Karpas-422 (cell line): ENCODE measurements around the gene PECR. TPM values are rescaled to one million over a fixed set of nuclear protein-coding genes. Genes with fewer than 3 reads are reported as not detected.

Experiments
- DNase-seq: peaks from one replicate; pipeline ENCODE4 v3.0.0-alpha.2; 2015
- H2AFZ ChIP-seq: fragments of 200-600 bp; sonication (generic); 2 replicates; pipeline ENCODE4 v1.6.1; 2014; ENCODE audit warnings: antibody characterized with exemption, low read length, mixed read lengths
- H3K27ac ChIP-seq: fragments of 200-600 bp; sonication (generic); 2 replicates; pipeline ENCODE4 v1.5.1; 2014; ENCODE audit warnings: mild to moderate bottlenecking, low read length, moderate library complexity
- H3K27me3 ChIP-seq: fragments of 200-600 bp; sonication (generic); 2 replicates; pipeline ENCODE4 v1.6.1; 2014; ENCODE audit warnings: low read length, mixed read lengths
- H3K36me3 ChIP-seq: fragments of 200-600 bp; sonication (generic); 2 replicates; pipeline ENCODE4 v1.6.1; 2014; ENCODE audit warnings: low read length, mixed read lengths; ENCODE audit not compliant: insufficient read depth
- H3K4me1 ChIP-seq: fragments of 200-600 bp; sonication (generic); 2 replicates; pipeline ENCODE4 v1.6.1; 2014; ENCODE audit warnings: mild to moderate bottlenecking, low read length, mixed read lengths
- H3K4me2 ChIP-seq: fragments of 200-600 bp; sonication (generic); 2 replicates; pipeline ENCODE4 v1.6.1; 2014; ENCODE audit warnings: low read length, low read depth, mild to moderate bottlenecking; ENCODE audit not compliant: poor library complexity, severe bottlenecking
- H3K4me3 ChIP-seq: fragments of 200-600 bp; sonication (generic); 2 replicates; pipeline ENCODE4 v1.5.1; 2014; ENCODE audit warnings: mild to moderate bottlenecking, antibody characterized with exemption, low read length, mixed read lengths
- H3K79me2 ChIP-seq: fragments of 200-600 bp; sonication (generic); 2 replicates; pipeline ENCODE4 v1.6.1; 2014; ENCODE audit warnings: mild to moderate bottlenecking, low read length, mixed read lengths
- H3K9ac ChIP-seq: fragments of 200-600 bp; sonication (generic); 2 replicates; pipeline ENCODE4 v1.6.0; 2014; ENCODE audit warnings: low read length
- H3K9me2 ChIP-seq: fragments of 200-600 bp; sonication (generic), shearing (Covaris generic); replicated peaks from 2 replicates; pipeline ENCODE4 v1.6.0; 2014; ENCODE audit warnings: mild to moderate bottlenecking, low read length, moderate library complexity; ENCODE audit not compliant: insufficient read depth
- H3K9me3 ChIP-seq: fragments of 300-700, 200-600 bp; sonication (generic); 2 replicates; pipeline ENCODE4 v1.6.1; 2014; ENCODE audit warnings: low read length, mixed read lengths
- H4K20me1 ChIP-seq: fragments of 200-600 bp; sonication (generic); 2 replicates; pipeline ENCODE4 v1.6.1; 2014; ENCODE audit warnings: mild to moderate bottlenecking, antibody characterized with exemption, low read length, low read depth; ENCODE audit not compliant: insufficient read depth
- total RNA-seq: library from RNA; depleted of rRNA; stranded (reverse); fragments of >200 nt; shearing (Covaris generic); gene quantifications from 2 replicates; pipeline ENCODE4 v1.2.3, GENCODE V29; 2014; ENCODE audit warnings: low replicate concordance

The PECR gene
- total RNA-seq, 1 experiment from 2014 or later, result 0.30 TPM

- H3K79me2 ChIP-seq, result no peaks in the 10 kb centered on the region
- H3K27me3 ChIP-seq, result no peaks in the 10 kb centered on the region
- H4K20me1 ChIP-seq, result no peaks in the 10 kb centered on the region
- H3K36me3 ChIP-seq, result no peaks in the 10 kb centered on the region
- DNase-seq, result no peak
- no peak overlapping the region for H2AFZ ChIP-seq
- no peaks in the 10 kb centered on the region for H3K9me2 ChIP-seq
- H3K27ac ChIP-seq, result no peak overlapping the region
- H3K4me1 ChIP-seq, result no peaks in the 10 kb centered on the region
- H3K9me3 ChIP-seq, result no peaks in the 10 kb centered on the region
- no peak overlapping the region for H3K4me3 ChIP-seq
- H3K9ac ChIP-seq, result no peak overlapping the region
- H3K4me2 ChIP-seq, result no peak overlapping the region
Measured at GRCh38 chr2:216043949-216044348, 37.7 kb downstream of the PECR start.

- Histone ChIP-seq H3K9ac (no peak overlapping the region), H3K4me1 (no peaks in the 10 kb centered on the region), H3K4me2 (no peak overlapping the region), H3K36me3 (no peaks in the 10 kb centered on the region), H4K20me1 (no peaks in the 10 kb centered on the region), H3K9me2 (no peaks in the 10 kb centered on the region), H2AFZ (no peak overlapping the region), H3K27me3 (no peaks in the 10 kb centered on the region), H3K79me2 (no peaks in the 10 kb centered on the region), H3K9me3 (no peaks in the 10 kb centered on the region), H3K27ac (no peak overlapping the region), H3K4me3 (no peak overlapping the region)
- DNase-seq, result no peak
Measured at GRCh38 chr2:216041438-216041837, 40.2 kb downstream of the PECR start.

- no peak for DNase-seq
- no peak overlapping the region for H3K4me2 ChIP-seq
- no peaks in the 10 kb centered on the region for H3K36me3 ChIP-seq
- H3K9ac ChIP-seq, result no peak overlapping the region
- no peaks in the 10 kb centered on the region for H3K4me1 ChIP-seq
- no peak overlapping the region for H2AFZ ChIP-seq
- H3K27me3 ChIP-seq, result no peaks in the 10 kb centered on the region
- H3K27ac ChIP-seq, result no peak overlapping the region
- no peaks in the 10 kb centered on the region for H3K79me2 ChIP-seq
- H3K4me3 ChIP-seq, result no peak overlapping the region
- no peaks in the 10 kb centered on the region for H3K9me2 ChIP-seq
- no peaks in the 10 kb centered on the region for H4K20me1 ChIP-seq
- H3K9me3 ChIP-seq, result no peaks in the 10 kb centered on the region
Measured at GRCh38 chr2:216039918-216040317, 41.7 kb downstream of the PECR start.

- Histone ChIP-seq H3K36me3 (no peaks in the 10 kb centered on the region), H3K9me2 (no peaks in the 10 kb centered on the region), H3K79me2 (no peaks in the 10 kb centered on the region), H3K4me1 (peaks cover 3% of the 10 kb centered on the region; the same call in 1 of the 2 replicates), H3K27me3 (no peaks in the 10 kb centered on the region), H3K9me3 (no peaks in the 10 kb centered on the region), H3K9ac (no peak overlapping the region), H3K4me2 (no peak overlapping the region), H3K4me3 (no peak overlapping the region), H4K20me1 (no peaks in the 10 kb centered on the region), H3K27ac (no peak overlapping the region), H2AFZ (no peak overlapping the region)
- peak; percentile 90 for DNase-seq
Measured at GRCh38 chr2:216034065-216034464, 47.5 kb downstream of the PECR start.

- Histone ChIP-seq H3K27me3 (no peaks in the 10 kb centered on the region), H3K9me3 (no peaks in the 10 kb centered on the region), H3K9ac (no peak overlapping the region), H3K4me2 (no peak overlapping the region), H2AFZ (no peak overlapping the region), H3K36me3 (no peaks in the 10 kb centered on the region), H3K9me2 (no peaks in the 10 kb centered on the region), H3K79me2 (no peaks in the 10 kb centered on the region), H4K20me1 (no peaks in the 10 kb centered on the region), H3K4me3 (no peak overlapping the region), H3K4me1 (peaks cover 3% of the 10 kb centered on the region; the same call in 1 of the 2 replicates), H3K27ac (no peak overlapping the region)
- no peak for DNase-seq
Measured at GRCh38 chr2:216033403-216033802, 48.2 kb downstream of the PECR start.

- Histone ChIP-seq H3K27ac (no peak overlapping the region), H3K9me3 (no peaks in the 10 kb centered on the region), H3K4me3 (no peak overlapping the region), H3K9ac (no peak overlapping the region), H3K4me2 (no peak overlapping the region), H4K20me1 (no peaks in the 10 kb centered on the region), H3K9me2 (no peaks in the 10 kb centered on the region), H3K36me3 (no peaks in the 10 kb centered on the region), H3K79me2 (no peaks in the 10 kb centered on the region), H3K27me3 (no peaks in the 10 kb centered on the region), H2AFZ (no peak overlapping the region), H3K4me1 (peaks cover 3% of the 10 kb centered on the region; the same call in 1 of the 2 replicates)
- no peak for DNase-seq
Measured at GRCh38 chr2:216031960-216032689, 49.5 kb downstream of the PECR start.

GRCh38 chr2:216030216-216030615, 51.4 kb downstream of the PECR start:
- Histone ChIP-seq H3K4me3 (no peak overlapping the region), H4K20me1 (no peaks in the 10 kb centered on the region), H3K9ac (no peak overlapping the region), H3K4me1 (peaks cover 3% of the 10 kb centered on the region; the same call in 1 of the 2 replicates), H3K27ac (no peak overlapping the region), H3K9me2 (no peaks in the 10 kb centered on the region), H3K4me2 (no peak overlapping the region), H3K79me2 (no peaks in the 10 kb centered on the region), H3K27me3 (no peaks in the 10 kb centered on the region), H3K9me3 (no peaks in the 10 kb centered on the region), H3K36me3 (no peaks in the 10 kb centered on the region), H2AFZ (no peak overlapping the region)
- no peak for DNase-seq

- no peak for DNase-seq
- Histone ChIP-seq H3K27ac (no peak overlapping the region), H3K9me2 (no peaks in the 10 kb centered on the region), H3K4me3 (no peak overlapping the region), H3K4me1 (peaks cover 3% of the 10 kb centered on the region; the same call in 1 of the 2 replicates), H4K20me1 (no peaks in the 10 kb centered on the region), H2AFZ (no peak overlapping the region), H3K9ac (no peak overlapping the region), H3K36me3 (no peaks in the 10 kb centered on the region), H3K27me3 (no peaks in the 10 kb centered on the region), H3K9me3 (no peaks in the 10 kb centered on the region), H3K4me2 (no peak overlapping the region), H3K79me2 (no peaks in the 10 kb centered on the region)
Measured at GRCh38 chr2:216029416-216030129, 52.0 kb downstream of the PECR start.
